ENCODE data around the gene C1QTNF1.
A peak's percentile ranks its signal among the peaks of the same experiment; 100 is the strongest.

Gene C1QTNF1

DNA sequence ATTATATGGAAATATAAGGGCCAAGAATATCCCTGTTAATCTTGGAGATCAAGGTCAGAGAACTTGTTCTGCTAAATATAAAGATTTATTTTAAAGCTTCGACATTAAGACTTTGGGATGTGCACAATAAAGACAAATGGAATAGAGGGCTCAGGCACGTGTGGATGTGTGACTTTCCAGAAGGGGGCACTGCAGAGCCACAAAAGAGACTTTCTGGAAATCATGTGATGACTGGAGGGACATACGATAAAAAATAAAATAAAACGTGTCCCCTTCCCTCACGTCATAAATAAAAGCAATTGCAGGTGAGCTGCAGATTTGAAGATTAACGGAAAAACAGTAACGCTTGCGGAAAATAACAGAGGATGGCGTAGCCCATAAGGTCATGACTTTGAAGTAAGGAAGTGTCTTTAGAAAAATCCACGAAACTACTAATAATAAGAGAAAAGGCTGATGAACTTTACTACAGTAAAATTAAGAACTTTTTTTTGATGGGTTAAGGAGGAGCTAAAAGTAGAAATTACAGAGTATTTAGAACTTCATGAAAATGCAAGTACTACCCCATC lies 41.2 kb downstream of the C1QTNF1 start:
- peak; percentile 70 for TF ChIP-seq CTCF (IDR thresholded peaks at IDR 0.05; ENCODE audit: low read depth, low read length)
- Histone ChIP-seq H3K4me3 (ENCODE audit: low read depth, low read length) (no peak overlapping the region), H3K27ac (no peak overlapping the region), H3K27me3 (ENCODE audit: insufficient read depth, low read depth, severe bottlenecking) (no peaks in the 10 kb centered on the region), H3K36me3 (no peaks in the 10 kb centered on the region), H3K9me3 (ENCODE audit: severe bottlenecking) (no peaks in the 10 kb centered on the region)
- DNase-seq, result peak; percentile 70

DNA sequence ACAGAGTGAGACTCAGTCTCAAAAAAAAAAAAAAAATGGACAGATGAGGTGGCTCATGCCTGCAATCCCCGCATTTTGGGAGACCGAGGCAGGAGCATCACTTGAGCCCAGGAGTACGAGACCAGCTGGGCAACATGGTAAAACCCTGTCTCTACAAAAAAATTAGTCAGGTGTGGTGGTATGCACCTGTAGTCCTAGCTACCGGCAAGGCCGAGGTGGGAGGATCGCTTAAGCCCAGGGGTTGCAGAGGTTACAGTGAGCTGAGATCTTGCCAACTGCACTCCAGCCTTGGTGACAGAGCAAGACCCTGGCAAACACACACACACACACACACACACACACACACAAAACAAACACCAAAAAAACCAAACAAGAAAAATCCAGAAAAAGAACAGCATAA lies 43.0 kb downstream of the C1QTNF1 start:
- H3K4me3 ChIP-seq (ENCODE audit: low read depth, low read length), result no peak overlapping the region
- no peaks in the 10 kb centered on the region for H3K9me3 ChIP-seq (ENCODE audit: severe bottlenecking)
- H3K27ac ChIP-seq, result no peak overlapping the region
- H3K36me3 ChIP-seq, result no peaks in the 10 kb centered on the region
- DNase-seq, result no peak
- no peak for TF ChIP-seq CTCF (IDR thresholded peaks at IDR 0.05; ENCODE audit: low read depth, low read length)
- no peaks in the 10 kb centered on the region for H3K27me3 ChIP-seq (ENCODE audit: insufficient read depth, low read depth, severe bottlenecking)

DNA sequence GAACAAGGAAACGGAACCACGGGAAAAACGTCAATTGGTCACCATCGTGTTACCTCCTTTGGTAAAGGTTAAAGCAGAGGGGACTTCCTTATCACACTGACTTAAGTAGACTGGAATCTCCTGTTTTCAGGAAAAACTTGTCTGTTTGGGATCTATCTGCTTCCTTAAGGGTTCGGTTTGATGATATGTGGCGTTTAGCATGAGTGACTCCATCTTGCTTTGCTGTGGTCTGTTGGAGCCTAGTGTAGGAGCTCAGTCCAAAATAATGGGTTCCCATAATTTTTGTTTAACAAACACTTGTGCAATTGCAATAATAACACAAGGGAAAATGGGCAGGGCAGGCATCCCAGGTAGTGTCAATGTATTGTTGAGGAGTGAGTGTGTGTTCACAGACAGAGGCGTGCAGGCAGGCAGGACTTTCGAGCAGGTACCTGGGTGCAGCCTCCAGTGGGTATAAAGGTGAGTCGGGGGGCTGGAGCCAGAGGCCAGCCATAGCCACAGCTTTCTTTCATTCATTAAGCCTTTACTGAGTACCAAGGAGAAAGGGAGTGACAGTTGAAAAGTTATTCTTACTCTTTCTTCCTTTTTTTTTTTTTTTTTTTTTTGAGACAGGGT lies 46.4 kb downstream of the C1QTNF1 start:
- TF ChIP-seq CTCF (IDR thresholded peaks at IDR 0.05; ENCODE audit: low read depth, low read length), result no peak
- H3K27ac ChIP-seq, result no peak overlapping the region

DNA sequence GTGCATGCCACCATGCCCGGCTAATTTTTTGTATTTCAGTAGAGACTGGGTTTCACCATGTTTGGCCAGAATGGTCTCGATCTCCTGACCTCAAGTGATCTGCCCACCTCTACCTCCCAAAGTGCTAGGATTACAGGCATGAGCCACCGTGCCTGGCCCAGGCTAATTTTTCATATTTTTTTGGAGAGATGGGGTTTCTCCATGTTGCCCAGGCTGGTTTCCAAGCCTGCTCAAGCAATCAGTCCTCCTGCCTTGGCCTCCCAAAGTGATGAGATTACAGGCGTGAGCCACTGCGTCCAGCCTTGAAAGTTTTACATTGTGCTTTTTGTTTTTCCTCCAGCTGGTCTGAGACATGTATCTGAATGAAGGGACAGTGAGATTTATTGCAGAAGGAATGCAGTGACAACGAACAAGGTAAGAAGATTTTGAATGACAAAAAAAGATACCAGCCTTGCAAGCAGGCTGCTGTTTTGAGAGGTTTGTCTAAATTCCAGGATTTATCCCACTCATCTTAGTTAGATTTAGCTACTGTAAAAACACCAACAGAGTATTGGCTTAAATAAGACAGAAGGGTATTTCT lies 47.3 kb downstream of the C1QTNF1 start:
- TF ChIP-seq CTCF (IDR thresholded peaks at IDR 0.05; ENCODE audit: low read depth, low read length), result no peak

More for the DNA sequence above, 46.4 kb downstream of the C1QTNF1 start:
- Histone ChIP-seq H3K4me3 (ENCODE audit: low read depth, low read length) (no peak overlapping the region), H3K27me3 (ENCODE audit: insufficient read depth, low read depth, severe bottlenecking) (no peaks in the 10 kb centered on the region), H3K36me3 (no peaks in the 10 kb centered on the region), H3K9me3 (ENCODE audit: severe bottlenecking) (no peaks in the 10 kb centered on the region)
- DNase-seq, result no peak

DNA sequence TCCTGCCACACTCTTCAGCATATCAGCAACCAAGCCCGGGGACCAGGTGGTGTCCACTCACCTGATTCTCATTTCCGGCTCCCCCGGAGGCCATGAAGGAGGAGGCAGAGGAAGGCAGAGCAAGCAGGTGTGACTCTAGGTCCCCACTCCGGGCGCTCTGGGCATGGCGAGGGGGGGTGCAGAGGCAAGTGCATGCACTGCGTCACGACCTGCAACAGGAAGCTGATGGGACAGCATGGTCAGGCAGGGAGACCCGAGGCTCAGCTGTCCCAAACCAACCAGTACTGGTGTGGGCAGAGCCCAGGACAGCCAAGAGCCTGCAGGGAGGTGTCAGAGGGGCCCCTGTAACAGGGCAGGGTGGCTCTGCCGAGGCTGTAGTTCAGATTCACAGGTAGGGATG lies 48.6 kb downstream of the C1QTNF1 start:
- Histone ChIP-seq H3K9me3 (ENCODE audit: severe bottlenecking) (no peaks in the 10 kb centered on the region), H3K36me3 (peaks cover 14% of the 10 kb centered on the region), H3K27ac (no peak overlapping the region), H3K27me3 (ENCODE audit: insufficient read depth, low read depth, severe bottlenecking) (no peaks in the 10 kb centered on the region), H3K4me3 (ENCODE audit: low read depth, low read length) (no peak overlapping the region)
- no peak for DNase-seq
- no peak for TF ChIP-seq CTCF (IDR thresholded peaks at IDR 0.05; ENCODE audit: low read depth, low read length)

More for the DNA sequence above, 47.3 kb downstream of the C1QTNF1 start:
- Histone ChIP-seq H3K36me3 (0 out of 2 replicates have a peak, but pooled peaks cover 4% of the 10 kb centered on the region), H3K9me3 (ENCODE audit: severe bottlenecking) (no peaks in the 10 kb centered on the region), H3K27me3 (ENCODE audit: insufficient read depth, low read depth, severe bottlenecking) (no peaks in the 10 kb centered on the region), H3K27ac (no peak overlapping the region), H3K4me3 (ENCODE audit: low read depth, low read length) (no peak overlapping the region)
- no peak for DNase-seq

Data from WERI-Rb-1 (cell line).